HL-60 (cell line): ENCODE data around the gene TGFBI.

Experiments used
- CTCF ChIP-seq: IDR thresholded peaks from one replicate; pipeline ENCODE4 v1.5.1; 2011; ENCODE audit warnings: low read length, control low read depth, inconsistent platforms; ENCODE audit not compliant: insufficient read depth
- GABPA ChIP-seq: IDR thresholded peaks from 2 replicates; pipeline ENCODE4 v1.6.1; 2012; ENCODE audit warnings: low read depth
- POLR2AphosphoS5 ChIP-seq: IDR thresholded peaks from 2 replicates; pipeline ENCODE4 v1.6.1; 2012; ENCODE audit warnings: low read depth

GRCh38 chr5:136106351-136107031 is 77.7 kb downstream of the TGFBI start:
- TF ChIP-seq POLR2AphosphoS5 (no peak), CTCF (no peak), GABPA (no peak)
